NT2/D1 (cell line): ENCODE results near the gene ADGRB3.

Experiments
- DNase-seq: peaks from one replicate; pipeline ENCODE4 v3.0.0-alpha.2; 2011; ENCODE audit warnings: low read depth, low spot score
- H3K27me3 ChIP-seq: 2 replicates; pipeline ENCODE4 v1.6.0; 2011; ENCODE audit warnings: mild to moderate bottlenecking; ENCODE audit not compliant: insufficient read length, insufficient read depth
- H3K36me3 ChIP-seq: 2 replicates; pipeline ENCODE4 v1.6.1; 2011; ENCODE audit warnings: mild to moderate bottlenecking, low read length, mixed read lengths; ENCODE audit not compliant: insufficient read depth, insufficient read length
- H3K4me1 ChIP-seq: 2 replicates; pipeline ENCODE4 v1.5.1; 2011; ENCODE audit not compliant: insufficient read depth, insufficient read length
- H3K4me3 ChIP-seq: 2 replicates; pipeline ENCODE4 v1.5.1; 2011; ENCODE audit warnings: low read depth; ENCODE audit not compliant: insufficient read length
- H3K9ac ChIP-seq: 2 replicates; pipeline ENCODE4 v1.6.0; 2011; ENCODE audit warnings: low read depth; ENCODE audit not compliant: insufficient read length
- H3K9me3 ChIP-seq: 2 replicates; pipeline ENCODE4 v1.5.1; 2011; ENCODE audit warnings: mild to moderate bottlenecking, low read length; ENCODE audit not compliant: insufficient read depth
- SUZ12 ChIP-seq: IDR thresholded peaks from 2 replicates; pipeline ENCODE4 v1.6.1; 2011; ENCODE audit not compliant: insufficient read length, insufficient read depth; ENCODE audit errors: extremely low read depth
- YY1 ChIP-seq: IDR thresholded peaks from 2 replicates; pipeline ENCODE4 v1.6.1; 2011; ENCODE audit not compliant: insufficient read length, insufficient read depth
- ZNF274 ChIP-seq: IDR thresholded peaks from 2 replicates; pipeline ENCODE4 v1.6.1; 2011; ENCODE audit warnings: mild to moderate bottlenecking, low read depth, low read length

ADGRB3 gene

DNA sequence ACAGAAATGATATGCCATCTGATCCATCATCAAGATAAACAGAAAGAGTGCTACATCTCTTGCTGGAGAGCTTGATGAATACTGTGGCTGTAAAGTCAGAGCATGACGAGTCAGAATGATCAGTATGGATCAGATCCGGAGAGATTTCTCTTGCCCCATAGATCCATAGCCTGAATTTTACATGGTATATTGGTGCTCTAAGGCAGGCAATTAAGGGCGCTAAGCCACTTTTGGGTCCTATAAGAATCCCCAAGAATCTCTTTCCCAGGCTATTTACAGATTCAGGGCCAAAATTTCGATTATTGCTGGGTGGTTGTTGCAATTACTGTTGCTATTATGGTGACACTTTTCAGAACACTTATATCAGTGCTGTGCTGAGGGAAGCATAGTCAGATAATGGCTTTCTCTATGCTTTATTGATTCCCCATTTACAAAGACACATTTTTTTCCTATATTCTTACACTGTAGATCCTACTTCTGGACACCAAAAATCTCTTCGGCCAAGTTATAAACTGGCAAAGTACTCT, 94.4 kb downstream of the ADGRB3 start:
- TF ChIP-seq YY1 (no peak), SUZ12 (no peak), ZNF274 (no peak)

GRCh38 chr6:68730291-68731054, 95.4 kb downstream of the ADGRB3 start:
- Histone ChIP-seq H3K4me1 (no peaks in the 10 kb centered on the region), H3K9me3 (no peaks in the 10 kb centered on the region), H3K9ac (no peak overlapping the region), H3K27me3 (no peaks in the 10 kb centered on the region), H3K4me3 (no peak overlapping the region), H3K36me3 (no peaks in the 10 kb centered on the region)
- no peak for TF ChIP-seq SUZ12
- no peak for TF ChIP-seq ZNF274
- TF ChIP-seq YY1 = no peak
- no peak for DNase-seq

More for the DNA sequence above, 94.4 kb downstream of the ADGRB3 start:
- Histone ChIP-seq H3K9ac (no peak overlapping the region), H3K27me3 (no peaks in the 10 kb centered on the region), H3K4me3 (no peak overlapping the region), H3K9me3 (no peaks in the 10 kb centered on the region), H3K36me3 (no peaks in the 10 kb centered on the region), H3K4me1 (no peaks in the 10 kb centered on the region)
- no peak for DNase-seq

GRCh38 chr6:68732423-68732822, 97.3 kb downstream of the ADGRB3 start:
- no peak for TF ChIP-seq ZNF274
- TF ChIP-seq SUZ12 = no peak
- no peak for TF ChIP-seq YY1
- Histone ChIP-seq H3K4me3 (no peak overlapping the region), H3K27me3 (no peaks in the 10 kb centered on the region), H3K36me3 (no peaks in the 10 kb centered on the region), H3K4me1 (no peaks in the 10 kb centered on the region), H3K9me3 (no peaks in the 10 kb centered on the region), H3K9ac (no peak overlapping the region)
- no peak for DNase-seq

GRCh38 chr6:68735866-68736265, 100.8 kb downstream of the ADGRB3 start:
- no peak overlapping the region for H3K4me3 ChIP-seq
- TF ChIP-seq YY1 = no peak
- TF ChIP-seq ZNF274 = no peak
- no peak for TF ChIP-seq SUZ12
- no peaks in the 10 kb centered on the region for H3K36me3 ChIP-seq
- H3K4me1 ChIP-seq = no peaks in the 10 kb centered on the region
- no peaks in the 10 kb centered on the region for H3K9me3 ChIP-seq
- no peak for DNase-seq
- H3K9ac ChIP-seq = no peak overlapping the region
- no peaks in the 10 kb centered on the region for H3K27me3 ChIP-seq

DNA sequence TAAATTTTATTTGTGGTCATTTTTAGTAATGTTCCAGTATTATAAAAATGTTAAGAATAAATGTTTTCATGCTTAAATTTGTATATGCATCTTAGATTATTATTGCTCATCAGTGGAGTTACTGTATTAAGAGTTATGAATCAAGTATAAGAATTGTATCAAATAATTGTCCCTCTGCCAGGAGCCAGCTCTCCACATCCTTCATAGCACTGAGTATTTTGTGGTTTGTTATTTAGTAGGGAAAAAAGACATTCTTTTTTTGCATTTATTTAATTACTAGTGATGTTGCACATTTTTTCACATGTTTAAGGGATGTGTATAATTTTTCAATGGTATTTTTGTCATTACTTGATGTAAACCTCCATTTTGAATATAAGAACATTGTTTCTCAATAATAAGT, 102.0 kb downstream of the ADGRB3 start:
- Histone ChIP-seq H3K9me3 (no peaks in the 10 kb centered on the region), H3K36me3 (no peaks in the 10 kb centered on the region), H3K9ac (no peak overlapping the region), H3K4me1 (no peaks in the 10 kb centered on the region), H3K4me3 (no peak overlapping the region), H3K27me3 (no peaks in the 10 kb centered on the region)
- DNase-seq = no peak
- no peak for TF ChIP-seq ZNF274
- no peak for TF ChIP-seq YY1
- no peak for TF ChIP-seq SUZ12

GRCh38 chr6:68738039-68738438, 103.0 kb downstream of the ADGRB3 start:
- H3K9ac ChIP-seq = no peak overlapping the region
- no peaks in the 10 kb centered on the region for H3K4me1 ChIP-seq
- no peaks in the 10 kb centered on the region for H3K36me3 ChIP-seq
- H3K27me3 ChIP-seq = no peaks in the 10 kb centered on the region
- TF ChIP-seq SUZ12 = no peak
- no peak for TF ChIP-seq YY1
- no peak for TF ChIP-seq ZNF274
- H3K4me3 ChIP-seq = no peak overlapping the region
- peak; percentile 1 for DNase-seq
- no peaks in the 10 kb centered on the region for H3K9me3 ChIP-seq

DNA sequence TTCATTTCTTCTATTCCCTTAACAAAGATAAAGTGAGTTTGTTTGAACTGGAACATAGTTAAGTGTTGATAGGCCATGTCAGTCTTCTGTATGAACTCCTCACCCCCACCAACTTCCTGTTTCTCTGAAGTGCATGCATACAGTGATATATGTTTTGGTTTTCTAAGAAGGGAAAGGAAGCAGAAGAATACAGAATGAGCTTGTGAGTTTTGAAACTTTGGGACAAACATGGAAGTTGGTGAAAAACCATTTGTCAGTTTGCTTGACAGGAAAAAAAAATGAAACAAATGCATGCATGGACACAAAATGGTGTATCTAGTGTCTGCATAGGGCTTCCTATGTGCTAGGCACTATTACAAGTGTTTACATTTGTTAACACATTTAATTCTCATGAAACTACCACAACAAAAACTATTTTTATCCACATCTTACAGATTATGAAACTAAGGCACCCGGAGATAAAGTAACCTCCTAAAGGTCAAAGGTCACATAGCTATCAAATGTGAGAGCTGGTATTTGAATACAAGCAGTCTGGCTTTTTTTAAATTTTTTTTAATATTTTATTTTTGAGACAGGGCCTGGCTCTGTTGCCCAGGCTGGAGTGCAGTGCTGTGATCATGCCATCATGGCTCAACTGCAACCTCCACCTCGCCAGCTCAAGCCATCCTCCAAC, 105.9 kb downstream of the ADGRB3 start:
- H3K9ac ChIP-seq = no peak overlapping the region

More for the DNA sequence above, 105.9 kb downstream of the ADGRB3 start:
- no peak overlapping the region for H3K4me3 ChIP-seq
- H3K9me3 ChIP-seq = no peaks in the 10 kb centered on the region
- no peak for DNase-seq
- no peaks in the 10 kb centered on the region for H3K4me1 ChIP-seq
- no peak for TF ChIP-seq YY1
- no peak for TF ChIP-seq SUZ12
- TF ChIP-seq ZNF274 = no peak
- no peaks in the 10 kb centered on the region for H3K36me3 ChIP-seq
- H3K27me3 ChIP-seq = no peaks in the 10 kb centered on the region
